ENCODE data around the gene RAB11FIP4. TPM values are rescaled to one million over a fixed set of nuclear protein-coding genes. Genes with fewer than 3 reads are reported as not detected.
A peak's percentile ranks its signal among the peaks of the same experiment; 100 is the strongest.

RAB11FIP4 gene
- total and polyA plus RNA-seq, 2 donors from 2014 or later = 10.0 to 32.5 TPM

DNA sequence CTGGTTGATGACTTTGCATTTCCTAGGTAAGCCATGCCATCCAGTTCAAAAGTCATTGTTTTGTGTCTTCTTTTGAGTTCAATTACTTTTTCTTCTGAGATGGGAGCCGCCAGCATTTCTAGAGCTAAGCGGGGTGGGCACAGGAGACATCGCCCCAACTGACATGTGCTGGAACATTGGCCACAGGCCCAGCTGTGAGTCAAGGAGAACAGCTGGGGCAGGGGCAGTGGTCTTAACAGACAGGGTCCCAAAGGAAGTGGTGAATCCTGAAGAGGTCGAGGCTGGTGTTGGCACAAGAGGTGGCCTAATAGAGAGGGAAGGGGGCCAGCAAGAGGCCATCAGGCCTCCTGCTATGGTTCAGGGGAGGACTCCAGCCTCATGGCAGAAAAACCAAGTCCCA is 17.1 kb downstream of the RAB11FIP4 start:
- intact Hi-C loops (cut with DNase I) = no loop called here
- Histone ChIP-seq H3K4me1 (ENCODE audit: control insufficient read depth in 2 of 3, insufficient read depth in 2 of 3, low read depth in 1 of 3, low read length in 3 of 3) (no peaks in the 10 kb centered on the region), H3K27ac (ENCODE audit: low read depth in 2 of 2, low read length in 2 of 2) (no peak overlapping the region), H3K9ac (ENCODE audit: low read length in 3 of 3) (no peak overlapping the region), H3K4me3 (ENCODE audit: low read length in 3 of 3) (no peak overlapping the region), H3K27me3 (ENCODE audit: control insufficient read depth, insufficient read depth, low read length) (no peaks in the 10 kb centered on the region), H3K36me3 (ENCODE audit: control insufficient read depth in 2 of 3, insufficient read depth in 3 of 3, low read length in 3 of 3) (no peaks in the 10 kb centered on the region), H3K9me3 (ENCODE audit: control insufficient read depth in 2 of 3, insufficient read depth in 1 of 3, low read length in 3 of 3) (no peaks in the 10 kb centered on the region)
- DNase-seq (no peak), FAIRE-seq (no peak)
- TF ChIP-seq, protein P1, sequence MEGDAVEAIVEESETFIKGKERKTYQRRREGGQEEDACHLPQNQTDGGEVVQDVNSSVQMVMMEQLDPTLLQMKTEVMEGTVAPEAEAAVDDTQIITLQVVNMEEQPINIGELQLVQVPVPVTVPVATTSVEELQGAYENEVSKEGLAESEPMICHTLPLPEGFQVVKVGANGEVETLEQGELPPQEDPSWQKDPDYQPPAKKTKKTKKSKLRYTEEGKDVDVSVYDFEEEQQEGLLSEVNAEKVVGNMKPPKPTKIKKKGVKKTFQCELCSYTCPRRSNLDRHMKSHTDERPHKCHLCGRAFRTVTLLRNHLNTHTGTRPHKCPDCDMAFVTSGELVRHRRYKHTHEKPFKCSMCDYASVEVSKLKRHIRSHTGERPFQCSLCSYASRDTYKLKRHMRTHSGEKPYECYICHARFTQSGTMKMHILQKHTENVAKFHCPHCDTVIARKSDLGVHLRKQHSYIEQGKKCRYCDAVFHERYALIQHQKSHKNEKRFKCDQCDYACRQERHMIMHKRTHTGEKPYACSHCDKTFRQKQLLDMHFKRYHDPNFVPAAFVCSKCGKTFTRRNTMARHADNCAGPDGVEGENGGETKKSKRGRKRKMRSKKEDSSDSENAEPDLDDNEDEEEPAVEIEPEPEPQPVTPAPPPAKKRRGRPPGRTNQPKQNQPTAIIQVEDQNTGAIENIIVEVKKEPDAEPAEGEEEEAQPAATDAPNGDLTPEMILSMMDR (IDR thresholded peaks at IDR 0.05; ENCODE audit: borderline replicate concordance, extremely low read depth, insufficient read depth) = no peak

DNA sequence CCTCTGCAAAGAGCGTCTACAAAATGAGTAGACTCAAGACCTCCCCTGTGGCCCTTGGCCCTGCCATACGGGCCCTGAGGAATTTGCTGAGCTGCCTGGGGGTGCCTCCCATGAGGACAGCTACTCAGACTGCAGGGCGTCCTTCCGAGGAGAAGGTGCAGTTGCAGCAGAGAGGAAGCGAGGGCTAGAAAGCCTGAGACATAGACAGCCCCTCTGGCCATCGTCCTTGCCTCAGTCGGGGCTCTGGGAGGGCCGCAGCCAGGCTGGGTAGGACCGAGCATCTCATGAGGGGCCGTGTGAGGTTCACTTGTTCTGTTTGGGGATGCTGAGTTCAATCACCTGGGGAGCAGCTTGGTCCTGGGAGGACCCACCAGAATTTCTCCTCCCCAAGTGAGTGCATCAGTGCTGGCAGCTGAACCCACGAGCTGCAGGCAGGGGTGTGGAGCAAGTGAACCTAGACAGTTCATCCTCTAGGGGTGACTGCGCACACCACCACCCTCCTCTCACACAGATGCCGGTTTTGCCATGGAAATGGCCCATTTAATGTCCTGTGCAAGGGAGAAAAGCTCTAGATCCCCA is 20.3 kb downstream of the RAB11FIP4 start:
- Histone ChIP-seq H3K4me1 (ENCODE audit: control insufficient read depth in 2 of 3, insufficient read depth in 2 of 3, low read depth in 1 of 3, low read length in 3 of 3) (no peaks in the 10 kb centered on the region), H3K27me3 (ENCODE audit: control insufficient read depth, insufficient read depth, low read length) (no peaks in the 10 kb centered on the region), H3K4me3 (ENCODE audit: low read length in 3 of 3) (no peak overlapping the region), H3K36me3 (ENCODE audit: control insufficient read depth in 2 of 3, insufficient read depth in 3 of 3, low read length in 3 of 3) (no peaks in the 10 kb centered on the region), H3K9me3 (ENCODE audit: control insufficient read depth in 2 of 3, insufficient read depth in 1 of 3, low read length in 3 of 3) (no peaks in the 10 kb centered on the region), H3K27ac (ENCODE audit: low read depth in 2 of 2, low read length in 2 of 2) (no peak overlapping the region), H3K9ac (ENCODE audit: low read length in 3 of 3) (no peak overlapping the region)
- peak in 1 of 5 donors; percentile 26 for DNase-seq
- intact Hi-C loops (cut with DNase I) = no loop called here
- TF ChIP-seq, protein P1 (IDR thresholded peaks at IDR 0.05; ENCODE audit: borderline replicate concordance, extremely low read depth, insufficient read depth) = no peak
- no peak for FAIRE-seq

DNA sequence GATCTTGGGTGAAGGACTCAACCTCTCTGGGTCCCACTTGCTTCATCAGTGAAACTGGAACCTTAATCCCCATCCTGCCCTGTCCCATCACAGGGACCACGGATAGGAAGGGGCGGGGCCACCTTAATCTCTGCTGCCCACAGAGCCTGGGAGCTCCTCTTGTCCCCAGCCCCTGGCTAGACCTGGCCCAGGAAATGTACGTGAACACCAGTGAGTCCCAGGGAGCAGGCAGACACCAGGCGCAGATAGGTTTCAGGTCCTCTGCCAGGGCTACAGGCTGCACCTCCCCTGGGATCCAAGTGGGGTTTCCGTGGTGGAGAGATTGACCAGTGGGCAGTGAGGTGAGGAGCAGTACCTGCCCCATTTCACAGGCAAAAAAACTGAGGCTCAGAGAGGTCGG is 21.0 kb downstream of the RAB11FIP4 start:
- Histone ChIP-seq H3K27ac (ENCODE audit: low read depth in 2 of 2, low read length in 2 of 2) (no peak overlapping the region), H3K9me3 (ENCODE audit: control insufficient read depth in 2 of 3, insufficient read depth in 1 of 3, low read length in 3 of 3) (no peaks in the 10 kb centered on the region), H3K9ac (ENCODE audit: low read length in 3 of 3) (no peak overlapping the region), H3K4me1 (ENCODE audit: control insufficient read depth in 2 of 3, insufficient read depth in 2 of 3, low read depth in 1 of 3, low read length in 3 of 3) (no peaks in the 10 kb centered on the region), H3K36me3 (ENCODE audit: control insufficient read depth in 2 of 3, insufficient read depth in 3 of 3, low read length in 3 of 3) (no peaks in the 10 kb centered on the region), H3K4me3 (ENCODE audit: low read length in 3 of 3) (no peak overlapping the region), H3K27me3 (ENCODE audit: control insufficient read depth, insufficient read depth, low read length) (no peaks in the 10 kb centered on the region)
- intact Hi-C loops (cut with DNase I) = no loop called here
- FAIRE-seq = no peak
- peak in 1 of 5 donors; percentile 45 for DNase-seq
- TF ChIP-seq, protein P1 (IDR thresholded peaks at IDR 0.05; ENCODE audit: borderline replicate concordance, extremely low read depth, insufficient read depth) = no peak

Measured in kidney (tissue), 14 donors.